IMR-90 (cell line): ENCODE results near the gene DENND6B. TPM values are rescaled to one million over a fixed set of nuclear protein-coding genes. Genes with fewer than 3 reads are reported as not detected.

Experiments
- ATAC-seq: fragments of 200-7000 bp; cut with Tn5 transposase; 2 replicates; pipeline ENCODE4 v1.9.1; 2020; ENCODE audit warnings: low read depth, mild to moderate bottlenecking, moderate library complexity
- BruUV-seq: library from RNA; stranded (reverse); fragments of 400-500 nt; replicated peaks from 2 replicates; lab custom pipeline; 2021; lab: Mats Ljungman, UMichigan
- CTCF ChIA-PET: fragments of 300-600 bp; formaldehyde crosslinking; extraction: SDS; loops from one replicate; lab custom pipeline; 2021; ENCODE audit warnings: antibody characterized with exemption; lab: Yijun Ruan, JAX
- POLR2A ChIA-PET: fragments of 300-600 bp; sonication (Branson Sonifier 250); formaldehyde crosslinking; loops from one replicate; lab custom pipeline; 2022; ENCODE audit warnings: antibody characterized with exemption; ENCODE audit not compliant: unreplicated experiment; lab: Charles Lee
- DNase-seq: peaks from one replicate; pipeline ENCODE4 v3.0.0; 2013
- H2AFZ ChIP-seq: replicated peaks from 2 replicates; pipeline ENCODE3; 2013; ENCODE audit warnings: low read length, mild to moderate bottlenecking; ENCODE audit not compliant: poor library complexity
- H2AK5ac ChIP-seq: 2 replicates; pipeline ENCODE4 v1.6.1; 2013; ENCODE audit warnings: low read depth, low read length, inconsistent platforms
- H2AK9ac ChIP-seq: replicated peaks from 2 replicates; pipeline ENCODE3; 2013; ENCODE audit warnings: mild to moderate bottlenecking, low read depth, low read length, moderate library complexity; ENCODE audit not compliant: poor library complexity
- H2BK120ac ChIP-seq: 2 replicates; pipeline ENCODE4 v1.6.1; 2013; ENCODE audit warnings: low read depth, low read length, inconsistent platforms
- H2BK15ac ChIP-seq: 3 replicates; pipeline ENCODE4 v1.6.1; 2013; ENCODE audit warnings: low read depth, low read length, inconsistent platforms
- H2BK20ac ChIP-seq: 2 replicates; pipeline ENCODE4 v1.6.1; 2013; ENCODE audit warnings: low read depth, mild to moderate bottlenecking, inconsistent platforms, low read length, moderate library complexity
- H2BK5ac ChIP-seq: 2 replicates; pipeline ENCODE4 v1.6.1; 2013; ENCODE audit warnings: mild to moderate bottlenecking, low read depth, low read length, inconsistent platforms; ENCODE audit not compliant: poor library complexity, severe bottlenecking
- H3K14ac ChIP-seq: replicated peaks from 2 replicates; pipeline ENCODE4 v1.6.1; 2013; ENCODE audit warnings: low read depth, low read length, inconsistent platforms
- H3K18ac ChIP-seq: 2 replicates; pipeline ENCODE4 v1.6.1; 2013; ENCODE audit warnings: low read depth, low read length, control low read depth
- H3K23ac ChIP-seq: 2 replicates; pipeline ENCODE4 v1.6.1; 2013; ENCODE audit warnings: low read depth, low read length, inconsistent platforms
- H3K27ac ChIP-seq: 2 replicates; pipeline ENCODE4 v1.5.1; 2013; ENCODE audit warnings: mild to moderate bottlenecking, control low read depth, low read length; ENCODE audit not compliant: insufficient read depth
- H3K27me3 ChIP-seq: 2 replicates; pipeline ENCODE4 v1.6.1; 2013; ENCODE audit warnings: low read length; ENCODE audit not compliant: control insufficient read depth, insufficient read depth
- H3K36me3 ChIP-seq: 2 replicates; pipeline ENCODE4 v1.6.1; 2013; ENCODE audit warnings: low read length, mixed read lengths; ENCODE audit not compliant: control insufficient read depth, insufficient read depth
- H3K4ac ChIP-seq: 2 replicates; pipeline ENCODE4 v1.6.1; 2013; ENCODE audit warnings: low read depth, low read length, inconsistent platforms
- H3K4me1 ChIP-seq: 2 replicates; pipeline ENCODE4 v1.6.1; 2013; ENCODE audit warnings: low read length, mixed read lengths; ENCODE audit not compliant: control insufficient read depth, insufficient read depth
- H3K4me2 ChIP-seq: 2 replicates; pipeline ENCODE4 v1.6.1; 2013; ENCODE audit warnings: low read depth, mild to moderate bottlenecking, control low read depth, low read length, moderate library complexity
- H3K4me3 ChIP-seq: 2 replicates; pipeline ENCODE4 v1.5.1; 2013; ENCODE audit warnings: low read depth, mild to moderate bottlenecking, control low read depth, low read length, moderate library complexity; ENCODE audit not compliant: insufficient read depth
- H3K56ac ChIP-seq: 2 replicates; pipeline ENCODE4 v1.6.1; 2013; ENCODE audit warnings: low read length, inconsistent platforms; ENCODE audit not compliant: insufficient read depth; ENCODE audit errors: extremely low read depth
- H3K79me1 ChIP-seq, 2 experiments: 2 replicates each; pipeline ENCODE4 v1.6.1; 2013; ENCODE audit warnings: low read length in 2 of 2, inconsistent platforms in 1 of 2, low read depth in 1 of 2
- H3K9ac ChIP-seq: 2 replicates; pipeline ENCODE4 v1.6.1; 2013; ENCODE audit warnings: low read depth, low read length, control low read depth
- H3K9me1 ChIP-seq: 2 replicates; pipeline ENCODE4 v1.6.1; 2013; ENCODE audit warnings: low read length, inconsistent platforms; ENCODE audit not compliant: insufficient read depth
- H3K9me3 ChIP-seq: 2 replicates; pipeline ENCODE4 v1.6.1; 2013; ENCODE audit warnings: low read length; ENCODE audit not compliant: control insufficient read depth, insufficient read depth
- H4K20me1 ChIP-seq: 2 replicates; pipeline ENCODE4 v1.6.1; 2013; ENCODE audit warnings: low read length, inconsistent platforms; ENCODE audit not compliant: insufficient read depth
- H4K5ac ChIP-seq: 2 replicates; pipeline ENCODE4 v1.6.1; 2013; ENCODE audit warnings: mild to moderate bottlenecking, low read depth, low read length, control low read depth
- H4K8ac ChIP-seq, 2 experiments: 2 replicates each; pipeline ENCODE4 v1.6.1; 2013; ENCODE audit warnings: low read depth in 2 of 2, low read length in 2 of 2, control low read depth in 1 of 2, inconsistent platforms in 1 of 2
- H4K91ac ChIP-seq: 2 replicates; pipeline ENCODE4 v1.6.1; 2013; ENCODE audit warnings: low read depth, low read length, inconsistent platforms; ENCODE audit not compliant: insufficient read depth
- BHLHE40 ChIP-seq: fragments of 150-350 bp; IDR thresholded peaks from 2 replicates; pipeline ENCODE4 v1.6.1; 2016; ENCODE audit warnings: mild to moderate bottlenecking, low read depth, low read length
- MXI1 ChIP-seq: IDR thresholded peaks from 2 replicates; pipeline ENCODE4 v1.6.1; 2012; ENCODE audit warnings: low read depth, mild to moderate bottlenecking, low read length, moderate library complexity, borderline replicate concordance
- RFX5 ChIP-seq: IDR thresholded peaks from 2 replicates; pipeline ENCODE4 v1.8.0; 2012; ENCODE audit warnings: low read depth, mild to moderate bottlenecking, low read length, moderate library complexity
- WGBS, 2 experiments: methylation state at CpG; one replicate each; pipeline versions ENCODE4 v1.1.5 to v1.1.7; 2013; ENCODE audit warnings: missing lambda C conversion rate in 2 of 2; ENCODE audit not compliant: insufficient read length in 1 of 2; ENCODE audit errors: extremely low coverage in 2 of 2; 5-methylcytosine and 5-hydroxymethylcytosine counted together
- dilution Hi-C: fragments of 300-500 bp; cut with HindIII; formaldehyde crosslinking; loops from one replicate; pipeline ENCODE4 v1.14.3; 2018; ENCODE audit warnings: low sequenced_read_pairs; ENCODE audit not compliant: unreplicated experiment
- in situ Hi-C: fragments of 300-500 bp; cut with MboI; formaldehyde crosslinking; loops from 3 replicates; pipeline ENCODE4 v1.14.3; 2019; ENCODE audit warnings: low sequenced_read_pairs, inconsistent platforms, mixed read lengths
- intact Hi-C: fragments of 100-400 bp; cut with micrococcal nuclease; formaldehyde crosslinking; loops from 2 replicates; pipeline ENCODE4 v1.10.0; 2022
- polyA plus RNA-seq, 3 experiments: library from polyadenylated mRNA; depleted of rRNA; stranded (reverse); fragments of >200 nt; gene quantifications; 2 replicates each; pipeline ENCODE4 v1.2.3, GENCODE V29; 2012; ENCODE audit warnings: low replicate concordance in 1 of 3
- total RNA-seq: library from RNA; depleted of rRNA; stranded (reverse); fragments of >200 nt; gene quantifications from 2 replicates; pipeline ENCODE4 v1.2.3, GENCODE V29; 2012

The DENND6B gene
- total and polyA plus RNA-seq, 2 of the 4 experiments (the other 2 are of a cell fraction) = 0.36 to 4.9 TPM

- no peak for TF ChIP-seq BHLHE40
Observed at GRCh38 chr22:50289942-50290630, 36.7 kb downstream of the DENND6B start (continued).

- no TSS peak for BruUV-seq
- Histone ChIP-seq H3K9me3 (no peaks in the 10 kb centered on the region), H2AK9ac (peak overlapping the region; percentile 76), H2BK120ac (no peak overlapping the region), H4K20me1 (peaks cover 87% of the 10 kb centered on the region), H3K4me2 (no peak overlapping the region), H3K4ac (no peak overlapping the region), H3K36me3 (peaks cover 61% of the 10 kb centered on the region), H4K5ac (no peak overlapping the region), H3K9me1 (peaks cover 1% of the 10 kb centered on the region), H2BK20ac (no peak overlapping the region), H2AK5ac (no peak overlapping the region), H2AFZ (peak overlapping the region; percentile 43), H3K9ac (no peak overlapping the region), H3K27ac (no peak overlapping the region), H3K23ac (no peak overlapping the region), H3K79me1 (peaks cover 14 to 57% of the 10 kb centered on the region in 2 experiments; a peak in 3 of 4 replicates), H3K18ac (no peak overlapping the region), H3K14ac (no peak overlapping the region), H4K91ac (no peak overlapping the region), H3K27me3 (no peaks in the 10 kb centered on the region), H2BK15ac (no peak overlapping the region), H2BK5ac (no peak overlapping the region), H3K56ac (no peak overlapping the region), H3K4me1 (peaks cover 20% of the 10 kb centered on the region), H3K4me3 (no peak overlapping the region), H4K8ac (no peak overlapping the region)
- POLR2A ChIA-PET = no interaction called here
- no peak for TF ChIP-seq RFX5
- no peak for TF ChIP-seq MXI1
- intact Hi-C loops (no loop called here), dilution Hi-C loops (no loop called here), in situ Hi-C loops (no loop called here)
- CTCF ChIA-PET = no interaction called here
- ATAC-seq (no peak), DNase-seq (no peak)
- WGBS, 2 experiments = 97% methylated on average over 41 of the region's 57 CpGs; no CpG with 5 or more reads in 1 of the 2 experiments
Observed at GRCh38 chr22:50289151-50289941, 37.5 kb downstream of the DENND6B start.
